NCI-H187 treated with DMSO at 0.1 percent for 48 hours (cell line): ENCODE measurements around the gene ACSF3.

ENCODE experiments used
- DNase-seq: peaks from one replicate; lab custom pipeline; 2025; lab: John Stamatoyannopoulos, UW

The ACSF3 gene

DNA sequence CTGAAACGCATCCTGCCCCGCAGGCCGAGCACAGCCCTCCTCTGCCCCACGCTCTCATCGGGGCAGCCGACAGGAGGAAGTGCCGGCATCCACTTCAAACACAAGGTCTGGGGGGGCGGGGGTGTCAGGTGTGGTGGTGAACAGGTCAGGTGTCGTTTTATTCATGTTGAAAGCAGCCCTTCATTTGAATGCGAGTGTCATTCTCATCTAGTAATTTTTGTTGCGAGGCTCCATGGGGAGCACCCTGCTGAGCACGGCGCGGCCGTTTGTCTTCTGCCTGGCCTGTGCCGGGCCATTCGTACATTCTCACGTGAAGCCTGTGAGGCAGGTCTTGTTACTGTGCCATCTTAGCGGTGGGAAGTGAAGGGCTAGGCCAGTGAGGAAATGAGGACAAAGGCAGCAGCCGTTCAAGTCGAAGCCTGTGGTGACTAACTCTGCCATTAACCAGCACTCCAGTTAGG is 1.9 kb downstream of the ACSF3 start:
- no peak for DNase-seq

DNA sequence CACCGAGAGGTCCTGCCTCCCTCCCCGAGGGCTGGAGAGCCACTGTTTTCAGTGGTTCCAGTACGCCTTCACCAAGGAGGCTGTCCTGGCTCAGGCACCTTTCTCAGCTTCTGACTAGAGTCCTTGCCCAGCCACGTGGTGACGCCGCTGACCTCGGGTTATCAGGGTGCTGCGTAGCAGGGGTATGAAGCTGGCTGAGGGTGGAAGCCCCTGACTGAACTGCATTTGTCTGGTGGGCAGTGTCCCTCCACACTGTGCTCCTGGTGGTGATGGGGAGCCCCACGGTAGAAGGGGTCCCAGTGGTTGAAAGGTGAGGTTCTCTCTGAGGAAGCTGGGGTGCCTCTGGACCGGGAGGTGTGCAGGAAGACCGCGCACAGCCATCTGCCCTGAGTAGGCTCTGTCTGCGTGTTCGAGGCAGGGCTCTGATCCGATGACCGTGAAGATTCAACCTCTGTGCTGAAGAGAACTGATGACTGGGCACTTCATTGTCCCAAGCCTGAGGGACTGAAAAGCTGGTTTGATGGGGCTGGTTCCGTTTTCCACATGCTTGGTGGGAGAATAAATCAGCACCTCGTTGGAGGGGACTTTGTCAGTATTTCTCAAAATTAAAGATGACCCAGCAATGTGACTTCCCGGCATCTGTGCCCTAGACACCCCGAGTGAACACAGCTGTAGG is 2.5 kb downstream of the ACSF3 start:
- DNase-seq, result no peak

DNA sequence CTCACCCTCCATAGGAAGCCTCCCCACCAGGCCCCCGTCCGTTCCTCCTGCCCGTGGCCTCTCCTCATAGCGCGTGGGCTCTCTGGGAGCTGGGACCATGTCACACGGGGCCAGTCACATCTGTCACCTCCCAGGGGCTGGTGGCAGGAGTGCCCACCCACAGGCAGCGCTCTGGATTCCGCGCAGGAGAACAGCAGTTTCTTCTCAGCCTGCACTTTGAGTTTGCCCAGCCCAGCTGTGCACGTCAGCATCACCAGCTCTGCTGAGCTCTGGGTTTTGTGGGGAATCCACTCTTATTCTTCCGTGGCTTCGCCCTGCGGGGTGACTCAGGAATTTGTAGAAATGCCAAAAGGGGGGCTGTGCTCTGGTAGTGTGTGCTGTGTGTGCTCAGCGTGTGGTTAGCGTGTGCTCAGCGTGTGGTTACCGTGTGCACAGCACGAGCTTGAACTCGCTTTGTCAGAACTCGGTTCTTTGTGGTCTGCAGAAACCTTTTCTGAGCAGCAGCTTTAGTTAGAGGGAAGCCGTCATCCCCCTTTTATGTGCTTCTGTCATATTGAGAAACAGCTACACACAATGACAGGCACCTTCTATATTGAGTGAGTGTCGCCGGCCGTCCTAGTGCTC is 3.2 kb downstream of the ACSF3 start:
- no peak for DNase-seq

DNA sequence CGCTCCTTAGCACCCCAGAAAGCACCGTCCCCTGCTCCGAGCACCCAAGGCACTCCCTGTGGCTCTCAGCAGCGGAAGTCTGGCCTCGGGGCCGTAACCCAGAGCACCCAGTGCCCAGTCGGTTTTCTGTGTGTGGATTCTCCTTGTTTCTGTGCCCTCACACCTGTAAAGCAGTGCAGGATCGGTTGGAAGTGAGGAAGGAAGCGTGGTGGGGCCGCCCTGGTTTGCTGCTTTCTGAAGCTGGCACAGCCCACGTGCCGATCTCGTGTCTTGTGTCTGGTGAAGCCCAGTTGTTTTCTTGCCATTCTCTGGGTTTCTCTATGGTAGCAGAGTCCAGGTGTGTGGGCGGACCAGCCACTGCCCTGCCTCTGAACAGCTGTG is 3.7 kb downstream of the ACSF3 start:
- DNase-seq, result no peak

DNA sequence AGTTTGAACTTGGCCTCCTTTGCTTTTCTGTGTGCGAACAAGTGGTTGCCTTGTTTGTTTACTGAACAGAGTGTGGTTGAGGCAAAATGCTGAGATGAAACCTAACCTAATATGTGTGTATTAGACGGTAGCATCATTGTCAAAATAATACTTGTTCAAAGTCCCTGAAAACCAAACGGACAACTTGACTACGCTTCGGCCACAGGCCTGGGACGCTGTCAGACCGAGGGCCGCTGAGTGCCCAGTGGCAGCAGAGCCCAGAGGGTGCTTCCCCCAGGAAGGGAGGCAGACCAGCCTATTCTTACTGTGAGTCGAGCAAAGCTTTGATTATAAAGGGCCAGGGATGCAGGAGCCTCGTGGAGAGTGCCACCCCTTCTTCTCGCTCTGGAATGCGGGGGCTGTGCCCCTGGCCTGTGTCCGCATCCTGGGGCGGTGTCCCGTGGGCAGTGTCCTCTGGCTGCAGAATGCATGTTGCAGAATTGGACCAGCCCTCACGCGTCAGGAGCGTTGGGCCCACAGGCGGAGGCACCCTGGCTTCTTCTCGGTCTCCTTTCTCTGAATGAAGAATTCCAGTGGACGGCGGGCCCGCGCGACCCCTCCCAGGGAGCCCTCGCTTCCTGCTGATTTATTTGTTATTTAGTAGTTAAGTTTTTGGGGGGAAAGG is 5.2 kb downstream of the ACSF3 start:
- DNase-seq, result no peak

DNA sequence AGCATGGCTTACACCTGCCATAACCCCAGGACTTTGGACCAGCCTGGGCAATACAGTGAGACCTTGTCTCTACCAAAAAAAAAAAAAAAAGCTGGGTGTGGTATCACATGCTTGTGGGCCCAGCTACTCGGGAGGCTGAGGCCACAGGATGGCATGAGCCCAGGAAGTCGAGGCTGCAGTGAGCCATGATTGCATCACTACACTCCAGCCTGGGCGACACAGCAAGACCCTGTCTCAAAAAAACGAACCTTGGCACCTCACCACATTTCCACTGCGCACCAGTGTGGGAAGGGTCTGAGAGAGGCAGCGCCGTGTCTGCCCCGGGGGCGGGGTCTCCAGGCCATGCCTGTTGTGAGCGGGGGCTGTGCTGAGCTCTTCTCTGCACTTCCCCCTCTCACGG is 6.3 kb downstream of the ACSF3 start:
- no peak for DNase-seq

DNA sequence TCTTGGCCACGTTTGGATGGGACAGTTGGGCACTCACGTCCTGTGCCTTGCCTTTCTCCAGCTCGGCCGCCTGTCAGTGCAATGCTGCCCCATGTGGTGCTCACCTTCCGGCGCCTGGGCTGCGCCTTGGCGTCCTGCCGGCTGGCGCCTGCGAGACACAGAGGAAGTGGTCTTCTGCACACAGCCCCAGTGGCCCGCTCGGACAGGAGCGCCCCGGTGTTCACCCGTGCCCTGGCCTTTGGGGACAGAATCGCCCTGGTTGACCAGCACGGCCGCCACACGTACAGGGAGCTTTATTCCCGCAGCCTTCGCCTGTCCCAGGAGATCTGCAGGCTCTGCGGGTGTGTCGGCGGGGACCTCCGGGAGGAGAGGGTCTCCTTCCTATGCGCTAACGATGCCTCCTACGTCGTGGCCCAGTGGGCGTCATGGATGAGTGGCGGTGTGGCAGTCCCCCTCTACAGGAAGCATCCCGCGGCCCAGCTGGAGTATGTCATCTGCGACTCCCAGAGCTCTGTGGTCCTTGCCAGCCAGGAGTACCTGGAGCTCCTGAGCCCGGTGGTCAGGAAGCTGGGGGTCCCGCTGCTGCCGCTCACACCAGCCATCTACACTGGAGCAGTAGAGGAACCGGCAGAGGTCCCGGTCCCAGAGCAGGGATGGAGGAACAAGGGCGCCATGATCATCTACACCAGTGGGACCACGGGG is 7.1 kb downstream of the ACSF3 start:
- no peak for DNase-seq

DNA sequence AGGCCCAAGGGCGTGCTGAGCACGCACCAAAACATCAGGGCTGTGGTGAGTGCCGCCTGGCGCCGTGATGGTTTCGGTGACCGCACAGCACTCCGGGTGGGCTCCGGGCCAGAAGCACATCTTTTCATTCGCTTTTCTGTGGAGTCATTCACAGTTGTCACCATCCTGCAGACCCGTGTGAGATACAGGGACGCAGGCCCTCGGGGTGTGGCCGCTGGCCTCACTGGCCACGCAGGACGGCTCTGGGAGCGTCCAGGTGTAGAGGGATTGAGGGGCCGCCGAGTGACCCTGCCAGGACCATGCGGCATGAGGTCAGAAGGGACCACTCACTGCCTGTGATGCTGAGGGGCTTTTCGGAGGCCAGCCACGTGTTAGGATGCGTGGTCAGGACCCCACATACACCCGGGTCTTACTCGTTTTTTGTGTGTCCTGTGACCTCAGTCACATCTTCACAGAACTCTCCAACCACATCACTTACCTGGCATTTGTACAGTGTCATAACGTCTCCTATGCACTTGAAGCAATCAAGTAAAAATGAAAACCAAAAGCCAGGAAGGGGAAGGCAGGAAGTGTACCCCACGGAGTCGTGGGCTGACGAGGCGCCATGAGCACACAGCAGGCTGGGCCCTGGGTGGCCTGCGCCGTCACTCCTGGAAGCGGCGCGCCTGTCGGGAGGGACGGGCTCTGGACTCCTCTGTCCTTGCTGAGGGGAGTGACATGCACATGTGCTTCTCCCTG is 7.8 kb downstream of the ACSF3 start:
- no peak for DNase-seq

DNA sequence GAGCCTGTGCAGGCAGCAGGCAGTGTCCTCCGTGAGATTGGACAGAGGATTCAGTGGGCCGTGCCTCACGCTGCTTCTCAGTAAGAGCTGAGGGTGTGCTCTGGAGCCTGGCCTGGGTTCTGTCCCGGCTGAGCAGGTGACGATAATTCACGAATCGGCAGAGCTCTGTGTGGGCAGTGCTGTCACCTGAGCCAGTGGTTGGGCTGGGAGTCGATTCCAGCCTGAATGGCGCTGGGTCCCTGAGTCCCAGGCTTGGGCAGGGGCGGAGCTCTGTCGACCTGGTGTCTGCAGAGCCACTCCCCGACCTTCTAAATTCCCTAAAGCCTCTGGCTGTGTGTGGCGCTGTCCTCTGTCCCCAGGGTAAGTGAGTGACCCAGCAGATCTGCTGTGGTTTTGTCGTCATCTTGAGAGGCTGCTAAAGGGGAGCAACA is 8.4 kb downstream of the ACSF3 start:
- peak; percentile 56 for DNase-seq

DNA sequence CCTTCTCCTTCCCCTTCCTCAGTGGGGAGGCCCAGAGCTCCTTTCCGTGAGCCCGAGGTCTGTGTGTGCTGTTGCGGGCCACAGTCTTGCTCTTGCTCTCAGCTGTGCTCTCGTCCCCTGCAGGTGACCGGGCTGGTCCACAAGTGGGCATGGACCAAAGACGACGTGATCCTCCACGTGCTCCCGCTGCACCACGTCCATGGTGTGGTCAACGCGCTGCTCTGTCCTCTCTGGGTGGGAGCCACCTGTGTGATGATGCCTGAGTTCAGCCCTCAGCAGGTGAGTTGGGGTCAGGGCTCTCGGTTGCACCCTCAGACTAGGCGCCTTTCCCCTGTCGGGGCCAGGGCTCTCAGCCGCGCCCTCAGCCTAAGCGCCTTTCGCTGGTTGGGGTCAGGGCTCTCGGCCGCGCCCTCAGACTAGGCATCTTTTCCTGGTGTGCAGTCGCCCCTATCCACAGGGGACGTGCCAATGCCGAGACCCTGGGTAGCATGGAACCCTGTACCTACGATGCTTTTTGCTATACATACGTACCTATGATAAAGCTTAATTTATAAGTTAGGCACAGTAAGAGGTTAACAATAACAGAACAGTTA is 8.9 kb downstream of the ACSF3 start:
- no peak for DNase-seq

DNA sequence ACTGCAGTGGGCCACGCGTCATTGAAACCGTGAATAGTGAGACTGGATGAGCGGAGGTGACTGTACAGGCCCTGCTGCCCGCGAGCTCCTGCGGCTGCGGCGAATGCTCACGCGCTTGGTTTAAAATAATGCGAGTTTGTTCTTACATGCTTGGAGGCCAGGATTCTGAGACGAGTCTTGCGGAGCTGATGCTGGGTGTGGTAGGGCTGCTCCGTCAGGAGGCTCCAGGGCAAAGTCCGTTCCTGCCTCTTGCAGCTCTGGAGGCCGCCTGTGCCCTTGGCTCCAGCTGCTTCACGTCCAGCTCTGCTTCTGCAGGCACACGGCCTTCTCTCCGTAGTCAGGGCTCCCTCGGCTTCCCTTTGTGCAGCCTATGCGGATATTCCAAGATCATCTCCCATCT is 9.5 kb downstream of the ACSF3 start:
- no peak for DNase-seq

DNA sequence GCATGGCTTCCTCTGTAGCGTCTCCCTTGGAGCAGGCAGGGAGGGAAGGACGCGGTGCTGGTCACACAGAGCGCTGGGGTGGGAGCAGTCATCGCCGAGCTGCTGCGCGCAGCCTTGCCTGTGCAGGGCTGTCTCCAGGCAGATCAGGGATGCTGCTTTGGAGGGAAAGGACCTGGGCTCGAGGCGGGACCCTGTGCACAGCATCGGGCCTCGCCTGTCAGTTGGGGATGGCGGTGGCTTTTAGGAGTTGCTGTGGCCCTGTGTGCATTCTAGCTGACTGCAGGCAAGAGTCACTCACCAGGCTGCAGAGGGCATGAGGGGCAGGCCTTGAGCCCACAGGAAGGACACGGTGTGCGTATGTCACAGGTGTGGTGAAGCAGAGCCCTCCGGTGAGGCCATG is 10.1 kb downstream of the ACSF3 start:
- no peak for DNase-seq

DNA sequence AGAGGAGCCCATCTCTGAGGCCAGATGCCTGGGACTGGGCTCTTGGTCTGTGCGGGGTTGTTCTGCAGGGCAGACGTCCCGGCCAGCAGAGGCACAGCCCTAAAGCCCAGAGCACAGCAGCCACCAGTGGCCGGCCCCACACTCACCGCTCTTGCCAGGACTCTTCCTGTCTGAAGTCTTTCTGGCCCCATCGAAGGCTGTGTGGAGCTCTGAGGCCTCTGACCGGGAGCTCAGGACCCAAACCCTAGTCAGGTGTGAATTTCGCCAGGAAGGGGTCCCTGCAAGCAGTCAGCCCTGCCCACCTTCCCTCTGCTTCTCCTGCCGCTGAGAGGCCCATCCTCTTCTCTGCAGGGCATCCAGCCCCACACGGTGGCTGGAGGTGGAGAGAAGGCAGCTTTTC is 10.7 kb downstream of the ACSF3 start:
- no peak for DNase-seq

DNA sequence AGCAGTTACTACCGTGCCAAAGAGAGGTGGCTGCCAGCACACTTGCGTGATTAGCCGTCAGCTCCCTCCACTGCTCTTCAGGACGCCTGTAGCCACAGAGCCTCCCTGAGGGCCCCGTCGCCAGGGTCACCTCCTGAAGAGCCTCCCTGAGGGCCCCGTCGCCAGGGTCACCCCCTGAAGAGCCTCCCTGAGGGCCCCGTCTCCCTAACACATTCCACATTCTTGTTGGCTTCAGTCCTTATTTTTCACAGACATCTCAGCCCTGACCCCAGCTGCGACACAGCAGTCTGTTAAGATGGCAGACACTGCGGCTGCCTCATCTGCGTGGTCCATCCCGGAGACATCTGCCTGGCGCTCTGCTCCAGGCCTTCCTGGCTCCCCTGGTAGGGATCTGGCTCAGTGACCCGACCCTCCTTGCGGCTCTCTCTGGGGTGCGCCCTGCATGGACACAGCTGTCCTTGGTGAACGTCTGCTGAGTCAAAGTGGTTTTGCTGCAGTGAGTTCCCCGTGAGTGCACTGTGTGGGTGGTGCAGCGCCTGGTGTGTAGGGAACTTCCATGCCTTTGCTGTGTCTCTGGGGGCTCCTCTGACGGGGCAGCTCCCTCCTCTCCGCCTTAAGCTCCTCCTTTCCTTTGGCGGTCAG is 11.4 kb downstream of the ACSF3 start:
- DNase-seq, result no peak

DNA sequence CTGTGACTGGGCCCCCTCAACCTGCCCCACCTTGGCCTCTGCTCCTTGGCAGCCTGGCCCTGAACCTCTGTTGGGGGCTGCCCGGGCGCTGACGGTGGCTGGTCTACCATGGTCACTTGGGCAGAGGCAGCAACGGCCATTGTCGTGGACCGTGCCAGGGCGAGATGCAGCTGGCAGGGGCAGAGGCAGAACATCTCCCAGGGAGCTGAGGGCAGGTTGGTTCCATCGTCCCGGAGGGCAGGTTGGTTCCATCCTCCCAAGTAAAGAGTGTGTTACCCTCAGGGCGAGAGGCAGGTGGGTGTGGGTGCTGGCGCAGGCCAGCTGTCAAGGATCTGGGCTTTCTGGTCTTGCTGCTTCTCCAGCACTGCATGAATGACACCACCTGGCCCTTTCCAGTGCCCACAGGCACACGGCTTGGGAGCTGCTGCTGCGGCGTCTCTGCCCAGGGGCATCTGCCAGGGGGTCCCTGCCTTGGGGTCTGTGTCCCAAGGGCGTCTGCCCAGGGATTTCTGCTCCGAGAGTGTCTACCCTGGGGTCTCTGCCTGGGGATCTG is 12.0 kb downstream of the ACSF3 start:
- no peak for DNase-seq

DNA sequence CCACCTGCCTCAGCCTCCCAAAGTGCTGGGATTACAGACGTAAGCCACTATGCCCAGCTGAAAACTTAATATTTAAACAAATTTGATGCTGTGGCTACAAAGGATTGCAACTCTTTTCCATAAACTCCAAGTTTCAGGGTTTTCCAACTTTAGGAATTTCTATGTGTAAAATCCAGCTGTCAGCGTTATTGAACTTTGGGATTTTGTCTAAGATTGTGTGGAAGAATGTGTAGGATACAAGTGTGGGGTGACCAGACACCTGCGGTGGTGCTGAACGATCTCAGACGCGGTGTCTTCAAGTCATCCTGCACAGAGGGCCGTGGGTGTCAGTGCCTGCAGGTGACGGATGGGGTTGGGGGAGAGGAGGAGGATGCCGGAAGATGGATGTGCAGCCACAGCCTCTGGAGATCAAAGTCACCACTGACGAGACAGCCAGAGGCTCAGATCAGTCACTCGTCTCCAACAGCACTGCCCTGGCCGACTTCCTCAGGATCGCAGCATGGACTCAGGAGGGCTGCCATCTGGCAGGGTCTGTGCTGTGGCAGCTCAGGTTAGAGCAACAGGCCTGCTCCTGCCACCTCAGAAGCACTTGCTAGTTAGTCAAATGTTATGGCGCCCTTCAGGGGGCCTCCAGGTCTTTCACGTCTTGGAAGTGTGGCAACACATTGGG is 13.0 kb downstream of the ACSF3 start:
- DNase-seq, result no peak

DNA sequence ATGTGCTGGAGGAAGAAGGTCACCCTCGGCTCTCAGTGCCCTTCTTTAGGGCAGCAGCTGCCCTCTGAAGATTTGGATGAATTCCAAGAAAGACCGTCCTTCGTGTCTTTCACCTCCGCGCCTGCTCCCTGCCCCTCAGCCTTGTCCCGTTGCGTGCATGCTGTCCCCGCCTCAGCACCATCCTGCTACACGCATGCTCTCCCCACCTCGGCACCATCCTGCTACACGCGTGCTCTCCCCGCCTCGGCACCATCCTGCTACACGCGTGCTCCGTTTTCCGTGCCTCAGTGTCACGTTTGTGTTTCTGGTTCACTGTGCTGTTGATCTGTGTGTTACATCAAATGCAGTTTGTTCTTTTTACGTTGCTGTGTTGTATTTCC is 13.5 kb downstream of the ACSF3 start:
- no peak for DNase-seq

DNA sequence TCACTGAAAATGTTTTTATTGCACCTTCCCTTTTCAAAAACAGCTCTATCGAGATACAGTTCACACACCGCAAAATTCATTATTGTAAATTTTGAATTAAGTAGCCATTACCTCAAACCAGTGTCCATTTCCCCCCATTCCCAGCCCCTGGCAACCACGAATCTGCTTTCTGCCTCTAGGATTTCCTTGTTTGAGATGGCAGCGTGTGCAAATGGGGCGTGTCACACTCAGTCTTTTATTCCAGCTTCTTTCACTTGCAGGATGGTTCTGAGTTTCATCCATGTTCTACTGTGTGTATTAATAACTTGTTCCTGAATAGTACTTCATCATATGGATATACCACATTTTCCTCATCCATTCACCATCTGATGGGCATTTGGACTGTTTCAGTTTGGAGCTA is 14.8 kb downstream of the ACSF3 start:
- DNase-seq, result no peak

DNA sequence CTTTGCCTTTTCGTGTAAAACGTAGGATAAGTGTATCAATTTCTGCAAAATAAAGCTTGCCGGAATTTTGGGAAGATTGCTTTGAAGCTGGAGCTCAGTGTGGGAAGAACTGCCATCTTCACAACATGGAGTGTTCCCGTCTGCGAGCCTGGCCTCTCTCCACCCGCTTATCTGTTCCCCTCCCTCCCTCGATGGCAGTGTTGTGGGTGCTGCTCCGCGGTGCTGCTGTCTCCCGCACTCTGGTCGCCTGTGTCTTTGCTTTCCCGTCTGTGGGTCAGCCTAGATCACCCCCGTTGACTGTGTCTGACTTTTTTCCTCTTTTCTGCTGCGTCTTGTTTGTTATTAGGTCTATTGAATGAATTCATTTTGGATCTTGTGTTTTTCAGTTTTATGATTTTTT is 17.0 kb downstream of the ACSF3 start:
- DNase-seq, result no peak

DNA sequence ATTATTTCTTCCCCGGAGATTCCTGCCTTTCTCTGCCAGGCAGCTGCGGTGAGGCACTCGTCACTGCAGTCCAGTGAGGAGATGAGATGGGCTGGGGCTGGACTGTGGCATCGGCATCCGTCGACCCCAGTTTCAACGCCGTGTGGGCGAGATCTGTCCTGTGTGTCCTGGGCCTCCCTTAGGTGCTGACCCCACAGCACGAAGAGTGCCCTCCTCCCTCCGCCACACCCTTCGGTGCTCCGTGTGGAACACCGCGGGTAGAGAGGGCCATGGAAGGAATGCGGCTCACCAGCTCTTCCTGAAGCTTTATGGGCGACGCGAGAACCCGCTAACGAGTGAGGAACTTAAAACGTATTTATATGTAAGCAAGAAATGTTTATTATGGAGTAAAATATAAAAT is 17.6 kb downstream of the ACSF3 start:
- DNase-seq, result no peak
